Measurements from ENCODE around the gene ANO2.

DNA sequence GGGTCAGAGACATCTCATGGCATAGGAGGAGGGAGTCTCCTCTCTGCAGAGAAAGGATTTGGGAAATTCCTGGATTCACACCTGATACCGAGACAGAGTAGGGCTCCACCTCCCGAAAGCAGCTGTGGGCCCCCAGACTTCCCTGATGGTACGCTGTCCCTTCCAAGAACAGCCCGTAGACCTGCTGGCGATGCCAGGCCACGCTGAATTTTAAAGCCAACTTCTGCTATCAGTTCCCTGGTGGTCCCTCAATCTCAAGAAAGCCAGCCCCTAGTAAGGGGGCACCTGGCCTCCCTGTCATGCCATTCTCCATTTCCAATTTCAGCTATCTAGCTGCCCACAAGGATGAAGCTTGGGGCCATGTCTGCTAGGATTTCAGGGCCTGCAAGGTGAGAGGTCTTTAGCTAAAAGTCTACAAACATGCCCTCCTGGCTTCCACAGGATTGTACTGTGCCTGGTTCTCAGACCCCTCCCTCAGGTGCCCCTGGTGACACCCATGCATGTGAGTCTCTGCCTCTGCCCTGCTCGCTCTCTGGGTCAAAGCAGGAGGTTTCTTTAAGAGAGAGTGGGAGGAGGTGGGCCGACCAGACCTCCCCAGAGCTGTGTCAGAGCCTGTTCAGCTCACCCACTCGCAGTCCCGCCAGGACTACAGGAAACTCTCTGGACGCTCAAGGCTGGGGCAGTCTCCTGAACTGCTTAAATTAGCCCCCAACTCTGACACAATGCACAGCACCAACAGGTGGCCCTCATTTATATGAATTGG, 30.5 kb downstream of the ANO2 start:
- TF ChIP-seq GLIS3 (CRISPR knock-in tag; IDR thresholded peaks at IDR 0.05) = no peak
- TF ChIP-seq OSR1 (CRISPR knock-in tag; IDR thresholded peaks at IDR 0.05) = no peak
- TF ChIP-seq, protein P1, sequence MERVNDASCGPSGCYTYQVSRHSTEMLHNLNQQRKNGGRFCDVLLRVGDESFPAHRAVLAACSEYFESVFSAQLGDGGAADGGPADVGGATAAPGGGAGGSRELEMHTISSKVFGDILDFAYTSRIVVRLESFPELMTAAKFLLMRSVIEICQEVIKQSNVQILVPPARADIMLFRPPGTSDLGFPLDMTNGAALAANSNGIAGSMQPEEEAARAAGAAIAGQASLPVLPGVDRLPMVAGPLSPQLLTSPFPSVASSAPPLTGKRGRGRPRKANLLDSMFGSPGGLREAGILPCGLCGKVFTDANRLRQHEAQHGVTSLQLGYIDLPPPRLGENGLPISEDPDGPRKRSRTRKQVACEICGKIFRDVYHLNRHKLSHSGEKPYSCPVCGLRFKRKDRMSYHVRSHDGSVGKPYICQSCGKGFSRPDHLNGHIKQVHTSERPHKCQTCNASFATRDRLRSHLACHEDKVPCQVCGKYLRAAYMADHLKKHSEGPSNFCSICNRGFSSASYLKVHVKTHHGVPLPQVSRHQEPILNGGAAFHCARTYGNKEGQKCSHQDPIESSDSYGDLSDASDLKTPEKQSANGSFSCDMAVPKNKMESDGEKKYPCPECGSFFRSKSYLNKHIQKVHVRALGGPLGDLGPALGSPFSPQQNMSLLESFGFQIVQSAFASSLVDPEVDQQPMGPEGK (CRISPR knock-in tag; IDR thresholded peaks at IDR 0.05; ENCODE audit: borderline replicate concordance) = no peak
- no peak for TF ChIP-seq PPARA (CRISPR knock-in tag; IDR thresholded peaks at IDR 0.05; ENCODE audit: borderline replicate concordance)
- no peak for TF ChIP-seq ZFP30 (CRISPR knock-in tag; IDR thresholded peaks at IDR 0.05)
- TF ChIP-seq ISL1 (CRISPR knock-in tag; IDR thresholded peaks at IDR 0.05) = no peak
- TF ChIP-seq, protein P2, sequence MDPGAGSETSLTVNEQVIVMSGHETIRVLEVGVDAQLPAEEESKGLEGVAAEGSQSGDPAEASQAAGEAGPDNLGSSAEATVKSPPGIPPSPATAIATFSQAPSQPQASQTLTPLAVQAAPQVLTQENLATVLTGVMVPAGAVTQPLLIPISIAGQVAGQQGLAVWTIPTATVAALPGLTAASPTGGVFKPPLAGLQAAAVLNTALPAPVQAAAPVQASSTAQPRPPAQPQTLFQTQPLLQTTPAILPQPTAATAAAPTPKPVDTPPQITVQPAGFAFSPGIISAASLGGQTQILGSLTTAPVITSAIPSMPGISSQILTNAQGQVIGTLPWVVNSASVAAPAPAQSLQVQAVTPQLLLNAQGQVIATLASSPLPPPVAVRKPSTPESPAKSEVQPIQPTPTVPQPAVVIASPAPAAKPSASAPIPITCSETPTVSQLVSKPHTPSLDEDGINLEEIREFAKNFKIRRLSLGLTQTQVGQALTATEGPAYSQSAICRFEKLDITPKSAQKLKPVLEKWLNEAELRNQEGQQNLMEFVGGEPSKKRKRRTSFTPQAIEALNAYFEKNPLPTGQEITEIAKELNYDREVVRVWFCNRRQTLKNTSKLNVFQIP (CRISPR knock-in tag; IDR thresholded peaks at IDR 0.05; ENCODE audit: borderline replicate concordance, low read depth) = no peak
- TF ChIP-seq, protein P3, sequence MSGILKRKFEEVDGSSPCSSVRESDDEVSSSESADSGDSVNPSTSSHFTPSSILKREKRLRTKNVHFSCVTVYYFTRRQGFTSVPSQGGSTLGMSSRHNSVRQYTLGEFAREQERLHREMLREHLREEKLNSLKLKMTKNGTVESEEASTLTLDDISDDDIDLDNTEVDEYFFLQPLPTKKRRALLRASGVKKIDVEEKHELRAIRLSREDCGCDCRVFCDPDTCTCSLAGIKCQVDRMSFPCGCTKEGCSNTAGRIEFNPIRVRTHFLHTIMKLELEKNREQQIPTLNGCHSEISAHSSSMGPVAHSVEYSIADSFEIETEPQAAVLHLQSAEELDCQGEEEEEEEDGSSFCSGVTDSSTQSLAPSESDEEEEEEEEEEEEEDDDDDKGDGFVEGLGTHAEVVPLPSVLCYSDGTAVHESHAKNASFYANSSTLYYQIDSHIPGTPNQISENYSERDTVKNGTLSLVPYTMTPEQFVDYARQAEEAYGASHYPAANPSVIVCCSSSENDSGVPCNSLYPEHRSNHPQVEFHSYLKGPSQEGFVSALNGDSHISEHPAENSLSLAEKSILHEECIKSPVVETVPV (CRISPR knock-in tag; IDR thresholded peaks at IDR 0.05) = no peak
- TF ChIP-seq CSDC2 (CRISPR knock-in tag; IDR thresholded peaks at IDR 0.05) = no peak
- no peak for TF ChIP-seq ZNF565 (CRISPR knock-in tag; conservative IDR thresholded peaks at IDR 0.05; ENCODE audit: low read depth)
- no peak for TF ChIP-seq ARNTL (CRISPR knock-in tag; IDR thresholded peaks at IDR 0.05; ENCODE audit: borderline replicate concordance, low read depth)
- no peak for TF ChIP-seq ZC3H10 (CRISPR knock-in tag; IDR thresholded peaks at IDR 0.05)
- TF ChIP-seq BACH2 (CRISPR knock-in tag; IDR thresholded peaks at IDR 0.05; ENCODE audit: borderline replicate concordance) = no peak
- no peak for TF ChIP-seq RARB (CRISPR knock-in tag; IDR thresholded peaks at IDR 0.05)

Data from SK-N-SH treated with all-trans-retinoic acid at 6 μM for 48 hours (cell line).